Measurements from ENCODE around the gene MDK.

Gene MDK, protein sequence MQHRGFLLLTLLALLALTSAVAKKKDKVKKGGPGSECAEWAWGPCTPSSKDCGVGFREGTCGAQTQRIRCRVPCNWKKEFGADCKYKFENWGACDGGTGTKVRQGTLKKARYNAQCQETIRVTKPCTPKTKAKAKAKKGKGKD

DNA sequence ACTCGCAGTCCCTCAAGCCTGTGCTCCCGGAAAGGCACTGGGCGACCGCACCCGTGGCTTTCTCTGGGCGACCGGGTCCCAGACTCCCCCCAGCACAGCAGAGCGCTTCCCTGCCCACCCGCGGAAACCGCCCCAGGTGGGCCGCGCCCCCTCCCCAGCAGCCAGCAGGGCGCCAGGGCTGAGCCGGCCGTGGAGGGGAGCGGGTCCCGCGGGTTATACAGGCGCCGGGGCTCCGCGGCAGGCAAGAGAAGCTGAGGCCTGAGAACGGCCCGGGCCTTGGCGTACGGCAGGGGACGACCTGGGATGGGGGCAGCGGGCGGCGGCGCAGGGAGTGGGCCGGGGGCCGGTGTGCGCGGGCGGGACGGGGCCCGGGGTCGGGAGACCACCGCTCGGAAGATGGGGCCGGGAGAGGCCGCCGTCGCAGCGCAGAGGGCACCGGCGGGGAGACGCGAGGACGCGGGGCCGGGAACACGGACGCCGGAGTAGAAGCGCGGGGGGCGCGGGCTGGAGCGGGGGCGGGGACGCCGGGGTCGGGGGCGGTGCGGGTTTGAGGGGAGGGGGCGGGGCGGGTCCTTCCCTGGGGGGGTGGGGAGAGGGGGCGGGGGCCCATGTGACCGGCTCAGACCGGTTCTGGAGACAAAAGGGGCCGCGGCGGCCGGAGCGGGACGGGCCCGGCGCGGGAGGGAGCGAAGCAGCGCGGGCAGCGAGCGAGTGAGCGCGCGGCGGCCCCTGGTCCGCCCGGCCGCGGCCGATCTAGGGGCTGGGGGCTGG lies at the start of gene MDK:
MDK (plus strand) TSS at position 622 of the 771 bp plus-strand sequence. CDS start 389 bp downstream, outside the sequence.
- peak; percentile 53 for DNase-seq

DNA sequence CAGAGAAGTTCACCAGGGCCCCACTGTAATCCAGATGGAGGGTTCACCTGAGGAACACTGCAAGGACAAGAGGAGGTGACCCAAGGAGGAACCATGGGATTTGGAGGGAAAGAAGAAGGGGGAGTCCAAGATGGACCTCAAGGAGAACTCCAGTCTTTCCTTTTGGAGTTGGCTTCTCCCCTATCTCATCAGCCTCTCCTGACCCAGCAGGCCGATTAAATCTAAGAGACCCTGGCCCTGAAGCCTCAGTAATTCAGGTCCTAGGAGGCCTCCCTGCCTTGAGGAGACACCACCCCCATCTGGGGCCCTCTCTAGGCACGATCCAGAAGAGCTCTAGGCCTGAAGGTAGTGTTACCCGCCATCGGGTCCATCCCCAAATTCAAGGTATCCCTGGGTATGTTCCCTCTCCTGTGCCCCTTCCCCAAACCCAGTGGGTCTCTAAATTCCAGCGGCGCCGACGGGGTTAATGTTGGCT lies 49.3 kb upstream of the MDK start:
- no peak for DNase-seq

DNA sequence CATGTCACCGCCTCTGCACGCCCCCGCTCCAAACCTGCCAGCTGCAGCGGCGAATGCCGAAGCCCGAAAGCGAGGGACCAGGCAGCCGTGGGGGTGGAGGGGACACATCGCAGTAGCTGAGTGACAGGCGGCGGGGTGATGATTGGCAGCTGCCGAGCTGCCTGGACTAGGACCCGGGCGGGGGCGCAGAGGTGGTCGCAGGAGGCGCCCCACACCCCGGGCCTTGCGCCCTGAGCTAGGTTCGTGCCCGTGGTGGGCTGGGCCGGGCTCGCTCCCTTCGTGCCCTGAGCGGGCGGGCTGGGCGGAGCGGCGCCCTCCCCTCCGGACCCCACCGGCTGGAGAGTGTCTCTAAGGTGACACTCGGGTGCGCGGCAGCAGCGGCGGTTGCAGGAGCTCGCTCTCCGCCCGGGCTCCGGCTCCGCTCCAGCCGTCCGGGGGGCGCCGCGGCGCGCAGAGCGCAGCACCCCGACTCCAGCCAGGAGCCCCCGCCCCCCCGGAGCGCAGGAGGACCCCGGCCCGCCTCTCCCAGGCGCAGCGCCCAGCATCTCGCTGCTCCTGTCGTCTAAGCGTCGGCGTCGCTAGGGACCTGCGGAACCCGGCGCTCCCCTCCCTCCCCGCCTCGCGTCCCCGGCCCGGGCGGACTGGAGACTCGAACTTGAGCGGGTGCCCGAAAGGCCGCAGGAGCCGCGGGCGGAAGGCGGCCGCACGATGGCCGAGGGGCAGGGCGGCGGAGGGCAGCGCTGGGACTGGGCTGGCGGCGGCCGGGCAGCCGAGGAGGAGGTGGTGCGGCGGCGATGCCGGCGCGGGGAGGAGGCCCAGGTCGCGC lies 48.7 kb upstream of the MDK start:
- DNase-seq = no peak

DNA sequence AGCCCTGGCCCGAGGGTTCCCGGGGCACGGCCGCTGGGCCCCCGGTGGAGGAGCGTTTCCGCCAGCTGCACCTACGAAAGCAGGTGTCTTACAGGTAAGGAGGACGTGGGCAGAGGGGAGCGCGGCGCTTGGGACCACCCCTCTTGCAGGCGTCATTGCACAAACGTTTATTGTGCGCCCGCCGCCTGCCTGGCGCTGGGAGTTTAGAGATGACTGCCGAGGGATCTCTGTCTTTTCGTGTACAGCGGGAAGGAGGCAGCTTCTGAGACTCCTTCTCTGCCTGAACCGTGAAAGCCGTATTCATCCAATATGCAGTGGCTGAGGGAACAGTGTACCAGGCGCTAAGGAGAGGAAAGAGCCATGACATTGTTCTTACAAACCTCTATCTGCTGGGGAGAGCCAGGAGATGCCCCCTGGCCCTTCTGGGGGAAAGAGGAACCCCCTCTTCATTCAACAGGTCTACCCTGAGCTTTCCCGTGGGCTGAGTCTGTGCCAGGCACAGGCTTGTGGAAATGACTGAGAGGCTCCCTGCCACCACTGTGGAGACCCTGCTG lies 48.0 kb upstream of the MDK start:
- DNase-seq = peak; percentile 4

DNA sequence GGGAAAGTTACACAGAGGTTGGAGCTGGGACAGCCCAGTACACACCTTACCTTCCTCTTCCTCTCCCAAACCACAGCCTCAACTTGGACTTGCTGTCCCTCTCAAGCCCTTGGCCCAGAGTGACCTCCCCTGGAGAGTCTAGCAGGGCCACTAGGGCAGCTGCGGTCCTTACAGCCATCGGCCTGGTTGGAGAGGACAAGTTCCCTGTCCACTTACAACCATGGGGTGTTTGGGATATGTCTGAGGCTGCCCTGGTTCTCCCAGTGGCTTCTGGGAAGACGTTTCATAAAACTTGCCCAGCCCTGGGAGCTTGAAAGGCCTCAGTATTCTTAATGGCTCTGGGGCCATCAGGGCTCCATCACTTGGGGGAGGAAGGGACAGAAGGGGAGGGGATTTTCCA lies 47.3 kb upstream of the MDK start:
- DNase-seq = no peak

DNA sequence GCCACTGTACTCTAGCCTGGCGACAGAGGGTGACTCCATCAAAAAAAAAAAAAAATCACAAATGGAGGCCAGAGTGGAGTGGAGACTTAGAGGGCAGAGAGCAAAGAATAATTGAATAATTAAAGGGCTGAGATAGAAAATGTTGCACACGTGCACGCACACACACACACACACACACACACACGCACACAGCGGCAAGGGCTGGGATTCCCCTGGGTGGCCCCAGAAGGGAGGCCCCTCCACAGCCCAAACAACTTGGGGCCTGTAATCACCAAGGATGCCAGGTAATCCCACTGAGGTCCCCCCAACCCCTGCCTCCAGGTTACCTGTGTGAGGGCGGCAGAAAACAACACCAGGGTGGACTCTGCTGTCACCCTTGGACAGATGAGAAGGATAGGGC lies 46.2 kb upstream of the MDK start:
- no peak for DNase-seq

DNA sequence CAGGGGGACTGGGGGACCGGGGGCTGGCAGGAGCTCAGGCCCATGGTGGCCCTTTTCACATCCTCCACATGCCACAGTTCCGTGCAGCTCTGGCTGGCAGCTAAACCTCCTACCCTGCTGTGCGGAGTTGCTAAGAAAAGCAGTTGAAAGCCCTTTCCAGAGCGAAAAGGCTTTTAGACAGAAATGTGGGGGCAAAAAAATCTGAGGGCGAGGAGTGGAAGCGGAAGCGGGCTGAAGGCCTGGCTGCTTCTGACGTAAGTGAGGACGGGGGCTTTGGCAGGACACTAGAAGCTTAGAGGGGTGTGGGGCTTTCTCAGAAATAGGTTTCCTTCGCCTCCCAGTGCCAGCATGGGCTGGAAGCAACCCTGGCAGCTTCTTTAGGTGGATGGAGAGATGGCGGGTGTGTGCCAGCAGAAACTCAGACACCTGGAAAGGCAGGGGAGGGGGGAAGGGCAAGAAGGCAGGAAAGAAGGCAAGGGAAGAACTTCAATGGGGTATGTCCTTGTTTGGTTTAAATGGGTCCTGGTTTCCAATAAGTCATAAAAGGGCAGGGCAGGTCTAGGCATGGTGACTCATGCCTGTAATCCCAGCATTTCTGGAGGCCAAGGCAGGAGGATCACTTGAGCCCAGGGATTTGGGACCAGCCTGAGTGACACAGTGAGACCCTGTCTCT lies 45.4 kb upstream of the MDK start:
- DNase-seq = no peak

DNA sequence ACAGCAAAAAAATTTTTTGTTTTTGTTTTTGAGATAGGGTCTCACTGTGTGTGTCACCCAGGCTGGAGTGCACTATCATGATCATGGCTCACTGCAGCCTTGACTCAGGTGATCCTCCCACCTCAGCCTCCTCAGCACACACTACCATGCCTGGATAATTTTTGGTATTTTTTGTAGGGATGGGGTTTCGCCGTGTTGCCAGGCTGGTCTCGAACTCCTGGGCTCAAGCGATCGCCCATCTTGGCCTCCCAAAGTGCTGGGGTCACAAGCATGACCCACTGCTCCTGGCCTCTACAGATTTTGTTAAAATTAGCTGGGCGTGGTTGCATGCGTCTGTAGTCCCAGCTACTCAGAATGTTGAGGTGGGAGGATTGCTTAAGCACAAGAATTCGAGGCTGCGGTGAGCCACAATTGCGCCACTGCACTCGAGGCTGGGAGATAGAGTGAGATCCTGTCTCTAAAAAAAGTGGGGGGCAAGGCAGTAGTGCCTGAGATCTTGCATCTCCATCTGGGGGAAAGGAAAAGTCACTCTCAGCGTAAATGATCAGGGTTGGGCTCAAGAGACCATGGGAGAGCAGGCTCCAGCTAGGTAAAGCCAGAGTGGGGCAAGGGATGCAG lies 44.8 kb upstream of the MDK start:
- DNase-seq = no peak

DNA sequence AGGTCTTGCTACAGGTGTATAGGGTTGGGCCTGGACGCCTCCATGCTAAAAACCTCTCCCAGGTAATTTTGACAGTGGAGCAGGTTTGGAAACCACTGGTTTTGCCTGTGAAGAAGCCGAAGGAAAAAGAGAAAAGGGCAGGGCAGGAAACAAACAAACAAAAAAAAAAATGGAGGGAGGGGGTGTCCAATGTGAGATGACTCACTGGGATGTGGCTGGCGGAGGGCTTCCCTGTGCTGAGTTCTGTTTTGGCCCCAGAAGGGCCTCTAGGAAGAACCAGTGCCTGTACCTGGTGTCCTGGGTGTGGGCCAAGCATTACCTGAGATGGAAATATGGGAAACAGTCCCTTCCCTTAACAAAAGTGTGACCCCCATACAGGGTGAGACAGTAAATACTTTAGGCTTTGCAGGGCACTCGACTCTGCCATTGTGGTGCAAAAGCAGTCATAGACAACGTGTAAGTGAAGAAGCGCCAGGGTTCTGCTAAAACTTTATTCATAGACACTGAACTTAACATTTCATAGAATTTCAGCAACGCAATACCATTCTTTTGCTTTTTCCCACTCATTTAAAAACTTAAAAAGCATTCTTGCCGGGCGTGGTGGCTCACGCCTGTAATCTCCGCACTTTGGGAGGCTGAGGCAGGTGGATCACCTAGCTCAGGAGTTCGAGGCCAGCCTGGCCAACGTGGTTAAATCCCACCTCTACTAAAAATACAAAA lies 43.7 kb upstream of the MDK start:
- no peak for DNase-seq

DNA sequence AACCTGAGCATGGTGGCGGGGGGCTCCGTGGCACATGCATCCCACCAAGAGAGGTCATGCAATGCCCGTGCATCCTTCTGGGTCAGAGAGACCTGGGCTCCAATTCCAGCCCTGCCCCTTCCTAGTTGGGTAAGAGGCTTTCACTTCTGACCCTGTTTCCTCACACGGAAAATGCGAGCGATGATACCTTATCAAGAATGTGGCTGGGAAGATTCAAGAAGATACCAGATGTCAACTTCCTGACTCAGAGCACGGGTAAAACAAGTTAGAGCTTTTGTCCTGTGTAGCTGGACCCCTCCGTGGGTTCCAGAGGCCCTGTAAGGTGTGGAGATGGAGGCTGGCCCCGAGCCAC lies 42.9 kb upstream of the MDK start:
- DNase-seq = no peak

DNA sequence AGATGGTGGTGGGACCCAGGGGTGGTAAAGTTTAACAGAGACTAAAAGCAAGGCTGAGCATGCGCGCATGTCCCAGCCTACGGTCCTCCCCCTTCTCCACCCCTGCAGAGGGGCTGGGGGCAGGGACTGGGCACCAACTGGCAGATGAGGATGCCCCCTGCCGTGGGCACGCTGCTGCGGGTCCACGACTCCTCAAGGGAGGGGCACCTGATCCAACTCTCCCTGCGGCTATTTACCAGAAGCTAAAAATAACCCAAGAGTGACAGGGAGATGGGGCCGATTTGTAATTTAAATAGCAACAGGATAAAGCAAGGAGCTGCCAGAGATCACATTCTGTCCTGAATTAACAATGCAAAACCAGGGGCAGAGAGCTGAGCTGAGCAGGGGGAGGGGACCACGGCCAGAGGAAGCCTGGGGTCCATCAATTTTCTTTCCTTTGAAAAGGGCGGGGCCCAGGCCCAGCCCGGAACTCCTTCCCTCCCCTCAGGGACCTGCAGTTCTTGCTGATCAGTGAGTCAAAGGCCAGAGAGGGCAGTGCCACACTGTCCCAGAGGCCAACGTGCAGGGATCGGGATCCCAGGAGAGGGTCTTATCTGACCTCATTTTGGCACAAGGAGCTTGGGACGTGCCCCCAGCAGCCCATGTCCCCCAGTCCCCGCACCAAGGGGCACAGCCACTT lies 42.3 kb upstream of the MDK start:
- no peak for DNase-seq

DNA sequence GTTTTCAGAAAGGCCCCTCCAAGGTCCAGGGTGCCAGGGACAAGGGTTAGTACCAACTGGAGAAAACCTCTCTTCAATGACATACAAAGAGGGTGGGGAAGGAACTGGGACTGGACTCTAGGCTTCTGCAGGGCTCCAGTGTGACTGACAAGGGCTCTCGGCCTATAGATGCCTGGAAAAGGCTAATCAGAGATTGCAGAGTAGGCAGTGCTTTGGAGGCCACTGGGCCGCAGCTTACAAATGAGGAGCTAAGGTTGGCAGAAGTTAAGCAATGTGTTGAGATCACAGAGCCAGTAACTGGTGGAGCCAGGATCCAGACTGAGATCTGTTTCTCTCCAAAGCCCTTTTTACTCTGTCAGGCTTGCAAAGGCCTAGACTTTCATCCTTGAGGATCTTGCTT lies 41.7 kb upstream of the MDK start:
- no peak for DNase-seq

DNA sequence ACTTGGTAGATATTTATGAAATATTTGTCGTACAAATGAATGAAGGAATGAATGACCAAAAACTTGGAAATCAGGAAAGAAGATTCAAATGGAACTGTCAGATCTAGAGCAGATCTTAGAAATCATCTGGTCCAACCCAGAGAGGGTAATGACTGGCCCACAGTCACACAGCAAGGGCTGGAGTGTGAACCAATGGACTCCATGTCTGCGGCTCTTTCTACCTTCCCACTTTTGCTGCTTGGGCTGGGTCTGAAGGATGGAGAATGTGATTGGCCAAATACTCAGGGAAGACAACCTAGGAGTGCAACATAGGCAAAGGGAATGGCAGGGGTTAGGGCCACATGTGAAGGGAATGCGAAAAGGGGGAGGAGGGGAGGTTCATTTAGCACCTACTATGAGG lies 40.0 kb upstream of the MDK start:
- no peak for DNase-seq

DNA sequence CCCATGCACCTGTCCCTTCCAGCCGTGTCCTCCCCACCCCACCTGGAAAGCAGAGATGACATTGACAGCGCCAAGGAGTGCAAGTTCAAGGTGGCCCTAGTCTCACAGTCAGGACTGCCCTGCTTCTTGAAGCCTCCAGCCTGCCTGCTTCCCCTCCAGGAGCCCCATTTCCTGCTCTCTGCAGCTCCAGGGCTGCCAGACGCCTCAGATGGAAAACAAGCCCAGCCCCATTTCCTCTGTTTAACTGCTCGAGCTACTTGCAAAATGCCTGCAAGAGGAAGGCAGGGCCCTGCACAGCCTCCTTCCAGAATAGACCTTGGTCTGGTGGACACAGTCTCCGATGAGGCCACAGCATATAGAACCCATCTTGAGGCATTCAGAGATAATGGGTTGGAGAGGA lies 39.2 kb upstream of the MDK start:
- no peak for DNase-seq

DNA sequence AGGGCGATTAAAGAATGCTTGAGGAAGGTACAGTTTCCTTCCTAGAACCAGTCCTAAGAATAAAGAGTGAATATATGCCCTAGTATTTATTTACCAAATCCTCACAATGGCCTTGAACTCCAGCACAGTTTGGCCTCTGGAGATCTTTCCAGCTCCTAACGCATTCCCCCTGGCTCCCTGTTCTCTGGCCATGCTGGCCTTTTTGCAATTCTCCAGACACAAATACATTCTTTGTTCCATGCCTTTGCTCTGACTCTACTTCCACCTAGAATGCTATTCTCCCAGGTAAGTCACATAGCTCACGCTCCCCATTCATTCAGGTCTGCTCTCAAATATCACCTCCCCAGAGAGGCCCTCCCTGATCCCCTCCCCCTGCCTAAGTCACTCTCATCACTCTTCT lies 37.9 kb upstream of the MDK start:
- DNase-seq = no peak

DNA sequence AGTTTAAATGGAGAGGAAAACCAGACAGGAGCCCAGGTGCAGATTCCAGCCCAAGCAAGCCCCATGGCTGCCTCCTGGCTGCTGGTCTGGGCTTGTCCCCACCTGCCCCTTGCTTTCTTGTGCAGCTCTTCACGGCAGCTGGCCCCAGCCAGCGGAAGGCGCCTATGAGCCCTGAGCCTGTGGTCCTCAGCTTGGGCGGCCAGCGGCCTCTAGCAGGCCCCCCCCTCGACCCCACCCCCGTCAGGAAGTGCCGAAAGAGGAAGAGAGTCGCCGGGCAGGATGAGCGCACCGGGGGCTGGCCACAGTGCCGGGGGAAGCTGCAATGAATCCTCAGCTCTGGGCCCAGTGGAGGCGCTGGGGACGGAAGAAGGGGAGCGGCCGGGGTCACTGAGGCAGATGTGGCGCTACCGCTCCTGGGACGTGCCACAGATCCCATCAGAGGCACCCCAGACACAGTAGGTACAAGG lies 36.3 kb upstream of the MDK start:
- DNase-seq = no peak

DNA sequence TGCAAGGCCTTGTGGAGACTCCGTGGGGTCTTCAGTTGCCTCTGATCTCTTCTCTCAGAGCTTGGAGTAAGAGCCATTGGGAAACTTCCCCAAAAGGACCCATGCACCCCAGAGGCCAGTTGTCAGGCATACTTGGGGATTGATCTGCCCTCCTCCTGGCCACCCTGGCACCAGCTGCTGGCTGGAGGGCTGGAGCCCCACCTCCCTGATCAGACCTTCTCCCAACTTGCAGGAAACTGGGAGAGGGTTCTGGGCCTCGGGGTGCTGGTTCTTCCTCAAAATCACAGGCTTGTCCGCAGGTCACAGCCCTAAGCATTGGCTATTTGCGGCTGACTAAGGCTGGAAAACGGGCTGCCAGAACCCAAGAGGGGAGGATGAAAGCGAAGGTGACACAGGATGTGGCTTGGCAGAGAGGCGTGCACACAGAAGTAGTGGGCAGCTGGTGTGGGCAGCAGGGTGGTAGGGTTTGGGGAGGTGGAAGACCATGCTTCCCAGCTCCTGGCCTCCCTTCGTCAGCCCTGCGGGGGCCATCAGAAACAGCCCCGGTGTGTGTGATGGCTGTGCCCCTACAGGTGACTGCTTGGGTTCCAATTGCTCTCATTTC lies 35.5 kb upstream of the MDK start:
- no peak for DNase-seq

DNA sequence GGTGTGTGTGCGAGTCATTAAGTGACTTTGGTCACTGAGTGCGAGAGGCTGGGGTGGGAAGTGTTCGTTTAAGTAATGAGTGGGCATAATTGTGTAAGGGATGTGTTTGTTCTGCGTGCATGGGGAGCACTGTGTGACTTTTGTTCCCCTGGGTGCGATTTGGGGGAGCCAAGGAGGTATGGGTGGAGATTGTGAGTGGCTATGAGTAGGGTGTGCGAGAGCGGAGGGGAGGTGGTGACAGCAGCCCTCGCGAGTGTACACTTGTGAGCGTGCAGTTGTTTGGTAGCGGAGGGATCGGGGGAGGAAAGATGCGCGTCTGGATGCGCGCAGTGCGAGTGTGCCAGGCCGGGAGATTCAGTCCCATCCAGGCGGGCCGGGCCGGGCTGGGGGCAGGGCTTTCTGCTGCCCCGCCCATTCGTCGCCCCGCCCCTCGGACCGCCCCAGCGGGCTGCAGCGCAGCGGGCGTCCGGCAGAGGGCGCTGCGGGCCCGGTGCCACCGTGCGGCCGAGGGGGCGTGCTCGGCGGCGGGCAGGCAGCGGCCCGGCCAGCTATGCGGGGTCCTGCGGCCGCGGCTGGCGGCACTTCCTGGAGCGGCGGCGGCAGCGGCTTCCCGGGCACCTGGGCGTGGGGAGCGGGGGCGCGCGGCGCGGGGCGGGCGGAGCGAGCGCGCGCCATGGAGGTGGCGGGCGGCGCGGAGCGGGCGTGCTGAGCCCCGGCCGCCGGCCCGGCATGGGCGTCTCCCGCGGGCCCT lies 34.4 kb upstream of the MDK start, which contains the start of gene DGKZ:
DGKZ (plus strand) TSS at position 578 of the 751 bp plus-strand sequence. CDS start 197 bp downstream, outside the sequence.
- peak; percentile 84 for DNase-seq

DNA sequence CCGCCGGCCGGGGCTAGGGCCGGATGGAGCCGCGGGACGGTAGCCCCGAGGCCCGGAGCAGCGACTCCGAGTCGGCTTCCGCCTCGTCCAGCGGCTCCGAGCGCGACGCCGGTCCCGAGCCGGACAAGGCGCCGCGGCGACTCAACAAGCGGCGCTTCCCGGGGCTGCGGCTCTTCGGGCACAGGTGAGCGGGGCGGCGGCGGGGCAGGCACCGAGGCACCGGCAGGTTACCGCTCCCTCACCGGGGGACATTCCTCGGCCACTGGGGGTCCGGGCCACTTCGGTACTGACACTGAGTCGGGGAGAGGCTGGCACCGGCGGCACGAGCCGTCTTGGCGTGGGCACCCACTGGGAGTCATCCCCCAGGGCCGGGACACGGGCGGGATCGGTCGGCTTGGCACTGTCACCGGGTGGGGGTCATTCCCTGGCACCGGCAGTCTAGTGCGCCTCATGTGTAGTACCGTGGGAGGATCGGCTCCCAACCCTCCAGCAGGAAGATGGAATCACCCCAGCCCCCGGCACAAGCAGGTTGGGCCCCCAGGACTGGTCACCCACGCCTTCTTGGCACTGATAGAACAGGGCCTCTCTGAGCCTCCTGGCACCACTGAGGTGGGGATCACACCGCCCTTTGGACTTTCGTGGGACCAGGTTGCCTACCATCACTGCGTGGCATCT lies 33.7 kb upstream of the MDK start:
- no peak for DNase-seq
